ENCODE data around the gene ITGA2B.

DNA sequence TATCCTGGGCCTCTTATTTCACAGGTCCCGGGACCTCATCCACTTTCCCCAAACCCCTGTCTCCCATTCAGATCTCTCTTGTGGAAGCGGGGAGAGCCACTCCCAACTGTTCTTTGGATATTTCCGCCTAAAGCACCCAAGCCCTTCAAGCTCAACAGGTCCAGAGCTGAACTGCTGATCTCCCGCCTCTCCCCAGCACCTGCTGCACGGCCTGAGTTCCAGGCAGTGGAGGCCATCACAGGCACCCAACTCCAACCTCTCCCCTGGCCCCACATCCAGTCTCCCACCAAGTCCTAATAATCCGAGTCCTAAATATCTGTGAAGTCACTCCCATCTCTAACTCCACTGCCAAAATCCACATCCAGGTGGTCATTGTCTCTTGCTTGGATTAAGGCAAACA is 6.5 kb downstream of the ITGA2B start:
- TF ChIP-seq EZH2phosphoT487 (IDR thresholded peaks at IDR 0.05; ENCODE audit: borderline replicate concordance, low read depth, low read length) = no peak
- TF ChIP-seq, protein P1, sequence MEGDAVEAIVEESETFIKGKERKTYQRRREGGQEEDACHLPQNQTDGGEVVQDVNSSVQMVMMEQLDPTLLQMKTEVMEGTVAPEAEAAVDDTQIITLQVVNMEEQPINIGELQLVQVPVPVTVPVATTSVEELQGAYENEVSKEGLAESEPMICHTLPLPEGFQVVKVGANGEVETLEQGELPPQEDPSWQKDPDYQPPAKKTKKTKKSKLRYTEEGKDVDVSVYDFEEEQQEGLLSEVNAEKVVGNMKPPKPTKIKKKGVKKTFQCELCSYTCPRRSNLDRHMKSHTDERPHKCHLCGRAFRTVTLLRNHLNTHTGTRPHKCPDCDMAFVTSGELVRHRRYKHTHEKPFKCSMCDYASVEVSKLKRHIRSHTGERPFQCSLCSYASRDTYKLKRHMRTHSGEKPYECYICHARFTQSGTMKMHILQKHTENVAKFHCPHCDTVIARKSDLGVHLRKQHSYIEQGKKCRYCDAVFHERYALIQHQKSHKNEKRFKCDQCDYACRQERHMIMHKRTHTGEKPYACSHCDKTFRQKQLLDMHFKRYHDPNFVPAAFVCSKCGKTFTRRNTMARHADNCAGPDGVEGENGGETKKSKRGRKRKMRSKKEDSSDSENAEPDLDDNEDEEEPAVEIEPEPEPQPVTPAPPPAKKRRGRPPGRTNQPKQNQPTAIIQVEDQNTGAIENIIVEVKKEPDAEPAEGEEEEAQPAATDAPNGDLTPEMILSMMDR (conservative IDR thresholded peaks at IDR 0.05; ENCODE audit: low read length) = no peak
